GM21717 (cell line): ENCODE measurements around the gene SPATA31E1.
"Not testable (repeated sequence)": the region's sequence is repeated elsewhere in the genome, so short reads cannot be mapped to it uniquely, and the experiment has no call there.

Source experiments
- ATAC-seq: cut with Tn5 transposase; IDR thresholded peaks from one replicate; pipeline ENCODE4 v1.9.1; 2021; ENCODE audit warnings: mild to moderate bottlenecking, moderate library complexity; ENCODE audit not compliant: unreplicated experiment

Gene SPATA31E1

GRCh38 chr9:87919013-87919412 is 36.3 kb downstream of the SPATA31E1 start:
- ATAC-seq = not testable (repeated sequence)

GRCh38 chr9:87921561-87921960 is 38.9 kb downstream of the SPATA31E1 start:
- ATAC-seq = not testable (repeated sequence)

GRCh38 chr9:87923012-87923411 is 40.3 kb downstream of the SPATA31E1 start:
- ATAC-seq = not testable (repeated sequence)

GRCh38 chr9:87924851-87925250 is 42.2 kb downstream of the SPATA31E1 start:
- ATAC-seq = not testable (repeated sequence)

- ATAC-seq = not testable (repeated sequence)
These were observed 46.5 kb downstream of the SPATA31E1 start for GRCh38 chr9:87929152-87929551.

GRCh38 chr9:87934444-87934843 is 51.8 kb downstream of the SPATA31E1 start:
- not testable (repeated sequence) for ATAC-seq

- not testable (repeated sequence) for ATAC-seq
These were observed 54.7 kb downstream of the SPATA31E1 start for GRCh38 chr9:87937352-87937751.

- not testable (repeated sequence) for ATAC-seq
These were observed 55.2 kb downstream of the SPATA31E1 start for GRCh38 chr9:87937918-87938317.

- not testable (repeated sequence) for ATAC-seq
These were observed 55.7 kb downstream of the SPATA31E1 start for GRCh38 chr9:87938336-87938735.
